Large intestine (tissue), 3 donors: ENCODE results near the gene TOMM20. TPM values are rescaled to one million over a fixed set of nuclear protein-coding genes. Genes with fewer than 3 reads are reported as not detected.
"Not testable (repeated sequence)": the region's sequence is repeated elsewhere in the genome, so short reads cannot be mapped to it uniquely, and the experiment has no call there.

ENCODE experiments used
- DNase-seq, 2 donors: peaks; one replicate each; pipeline versions ENCODE4 v3.0.0 to v3.0.0-alpha.2; 2013
- H3K27ac ChIP-seq: one replicate; pipeline ENCODE4 v1.5.1; 2013; ENCODE audit warnings: low read length
- H3K27me3 ChIP-seq: 2 replicates; pipeline ENCODE4 v1.6.1; 2013; ENCODE audit warnings: low read length; ENCODE audit not compliant: control insufficient read depth, insufficient read depth
- H3K36me3 ChIP-seq: 2 replicates; pipeline ENCODE4 v1.6.1; 2013; ENCODE audit warnings: low read length; ENCODE audit not compliant: control insufficient read depth, insufficient read depth
- H3K4me1 ChIP-seq: one replicate; pipeline ENCODE4 v1.6.1; 2013; ENCODE audit warnings: low read length; ENCODE audit not compliant: control insufficient read depth, insufficient read depth
- H3K4me3 ChIP-seq: one replicate; pipeline ENCODE4 v1.5.1; 2013; ENCODE audit warnings: low read length
- H3K9me3 ChIP-seq: one replicate; pipeline ENCODE4 v1.6.1; 2013; ENCODE audit warnings: mild to moderate bottlenecking, low read depth, low read length, moderate library complexity; ENCODE audit not compliant: control insufficient read depth
- WGBS: methylation state at CpG from one replicate; pipeline ENCODE4 v1.1.5; 2013; ENCODE audit warnings: low lambda C conversion rate; ENCODE audit not compliant: insufficient coverage; 5-methylcytosine and 5-hydroxymethylcytosine counted together
- polyA plus RNA-seq: library from polyadenylated mRNA; unstranded; fragments of 120-200 nt; gene quantifications from one replicate; pipeline ENCODE4 v1.2.1, GENCODE V29; 2013

TOMM20 gene
- polyA plus RNA-seq, 1 donor: 181 TPM

GRCh38 chr1:235085411-235086117, 43.1 kb downstream of the TOMM20 start:
- not testable (repeated sequence) for H3K27me3 ChIP-seq, H3K9me3 ChIP-seq, H3K4me3 ChIP-seq, DNase-seq, H3K27ac ChIP-seq, H3K36me3 ChIP-seq
- no CpG with 5 or more reads among the region's 12 CpGs for WGBS
- H3K4me1 ChIP-seq: peaks cover 15% of the 10 kb centered on the region

GRCh38 chr1:235080788-235081187, 47.8 kb downstream of the TOMM20 start:
- not testable (repeated sequence) for H3K9me3 ChIP-seq, H3K27ac ChIP-seq, H3K27me3 ChIP-seq, DNase-seq, H3K36me3 ChIP-seq, H3K4me3 ChIP-seq
- peaks cover 43% of the 10 kb centered on the region for H3K4me1 ChIP-seq
- 100% methylated on average over 1 of the region's 5 CpGs for WGBS

- peak overlapping the region; percentile 85 for H3K27ac ChIP-seq
- H3K27me3 ChIP-seq, H3K4me3 ChIP-seq, H3K9me3 ChIP-seq, DNase-seq, H3K36me3 ChIP-seq: not testable (repeated sequence)
- 78% methylated on average over 1 of the region's 4 CpGs for WGBS
- peaks cover 48% of the 10 kb centered on the region for H3K4me1 ChIP-seq
These were observed 48.4 kb downstream of the TOMM20 start for GRCh38 chr1:235080297-235080657.

GRCh38 chr1:235079443-235080296, 49.0 kb downstream of the TOMM20 start:
- Histone ChIP-seq H3K27ac (peak overlapping the region; percentile 85), H3K9me3 (no peaks in the 10 kb centered on the region), H3K36me3 (no peaks in the 10 kb centered on the region), H3K4me1 (peaks cover 54% of the 10 kb centered on the region), H3K27me3 (no peaks in the 10 kb centered on the region), H3K4me3 (no peak overlapping the region)
- peak; percentile 93 to 96 for DNase-seq
- WGBS: 70% methylated on average over 1 of the region's 8 CpGs

- H3K9me3 ChIP-seq: no peaks in the 10 kb centered on the region
- WGBS: no CpG with 5 or more reads among the region's 9 CpGs
- H3K27ac ChIP-seq: peak overlapping the region; percentile 85
- peak; percentile 40 to 72 for DNase-seq
- no peaks in the 10 kb centered on the region for H3K27me3 ChIP-seq
- H3K36me3 ChIP-seq: no peaks in the 10 kb centered on the region
- H3K4me3 ChIP-seq: no peak overlapping the region
- peaks cover 58% of the 10 kb centered on the region for H3K4me1 ChIP-seq
These were observed 49.9 kb downstream of the TOMM20 start for GRCh38 chr1:235078480-235079381.

GRCh38 chr1:235077571-235078479, 50.8 kb downstream of the TOMM20 start:
- peak in 1 of 2 donors; percentile 58 for DNase-seq
- Histone ChIP-seq H3K27me3 (no peaks in the 10 kb centered on the region), H3K27ac (no peak overlapping the region), H3K4me1 (peaks cover 59% of the 10 kb centered on the region), H3K9me3 (no peaks in the 10 kb centered on the region), H3K4me3 (no peak overlapping the region), H3K36me3 (no peaks in the 10 kb centered on the region)
- WGBS: no CpG with 5 or more reads among the region's 15 CpGs

GRCh38 chr1:235077163-235077540, 51.5 kb downstream of the TOMM20 start:
- peak in 1 of 2 donors; percentile 19 for DNase-seq
- no peaks in the 10 kb centered on the region for H3K9me3 ChIP-seq
- H3K27ac ChIP-seq: no peak overlapping the region
- no CpG with 5 or more reads among the region's 1 CpG for WGBS
- H3K27me3 ChIP-seq: no peaks in the 10 kb centered on the region
- no peak overlapping the region for H3K4me3 ChIP-seq
- peaks cover 56% of the 10 kb centered on the region for H3K4me1 ChIP-seq
- no peaks in the 10 kb centered on the region for H3K36me3 ChIP-seq

- Histone ChIP-seq H3K9me3 (no peaks in the 10 kb centered on the region), H3K4me3 (no peak overlapping the region), H3K27ac (no peak overlapping the region), H3K36me3 (no peaks in the 10 kb centered on the region), H3K27me3 (no peaks in the 10 kb centered on the region), H3K4me1 (peaks cover 56% of the 10 kb centered on the region)
- WGBS: 96% methylated on average over 5 of the region's 16 CpGs
- no peak for DNase-seq
These were observed 52.0 kb downstream of the TOMM20 start for GRCh38 chr1:235076504-235077162.

GRCh38 chr1:235075777-235076308, 52.8 kb downstream of the TOMM20 start:
- H3K9me3 ChIP-seq: no peaks in the 10 kb centered on the region
- H3K4me3 ChIP-seq: no peak overlapping the region
- no peaks in the 10 kb centered on the region for H3K27me3 ChIP-seq
- H3K4me1 ChIP-seq: peaks cover 56% of the 10 kb centered on the region
- H3K27ac ChIP-seq: peak overlapping the region; percentile 54
- peak; percentile 70 to 86 for DNase-seq
- H3K36me3 ChIP-seq: no peaks in the 10 kb centered on the region
- WGBS: no CpG with 5 or more reads among the region's 8 CpGs
